Hypothalamus (tissue), 51 donors: ENCODE measurements around the gene TRIM8.
"Not testable (repeated sequence)": the region's sequence is repeated elsewhere in the genome, so short reads cannot be mapped to it uniquely, and the experiment has no call there.

Experiments
- DNase-seq, 51 donors: peaks; one replicate each; lab custom pipeline; 2025; lab: John Stamatoyannopoulos, UW

Gene TRIM8

GRCh38 chr10:102665904-102666509 is 21.7 kb downstream of the TRIM8 start:
- DNase-seq, result no peak

GRCh38 chr10:102667411-102667810 is 23.1 kb downstream of the TRIM8 start:
- DNase-seq, result not testable (repeated sequence)

GRCh38 chr10:102668326-102669107 is 24.2 kb downstream of the TRIM8 start:
- DNase-seq, result peak in 1 of 51 donors; percentile 68

GRCh38 chr10:102669206-102670064 is 25.2 kb downstream of the TRIM8 start:
- peak in 11 of 51 donors; percentile 31 to 65 (median 37) for DNase-seq

- DNase-seq, result no peak
Measured at GRCh38 chr10:102670065-102670670, 25.9 kb downstream of the TRIM8 start.

GRCh38 chr10:102670871-102671434 is 26.7 kb downstream of the TRIM8 start:
- DNase-seq, result no peak

GRCh38 chr10:102673236-102673818 is 29.0 kb downstream of the TRIM8 start:
- no peak for DNase-seq

GRCh38 chr10:102673819-102674511 is 29.7 kb downstream of the TRIM8 start:
- DNase-seq, result peak in 27 of 51 donors; percentile 12 to 80 (median 59)

- peak in 1 of 51 donors; percentile 76 for DNase-seq
Measured at GRCh38 chr10:102674566-102674965, 30.3 kb downstream of the TRIM8 start.

GRCh38 chr10:102675011-102675665 is 30.9 kb downstream of the TRIM8 start:
- DNase-seq, result peak in 2 of 51 donors; percentile 31 to 62

GRCh38 chr10:102675666-102676533 is 31.6 kb downstream of the TRIM8 start:
- DNase-seq, result peak in 7 of 51 donors; percentile 18 to 55 (median 21)

GRCh38 chr10:102676534-102677315 is 32.4 kb downstream of the TRIM8 start:
- no peak for DNase-seq

GRCh38 chr10:102677331-102678067 is 33.2 kb downstream of the TRIM8 start:
- DNase-seq, result no peak

GRCh38 chr10:102678068-102678400 is 33.8 kb downstream of the TRIM8 start:
- no peak for DNase-seq

GRCh38 chr10:102678842-102679289 is 34.6 kb downstream of the TRIM8 start:
- peak in 47 of 51 donors; percentile 26 to 93 (median 69) for DNase-seq

GRCh38 chr10:102679596-102679995 is 35.3 kb downstream of the TRIM8 start:
- DNase-seq, result no peak
